GM21825 (cell line): ENCODE data around the gene DNAAF3.

ENCODE experiments used
- ATAC-seq: cut with Tn5 transposase; IDR thresholded peaks from one replicate; pipeline ENCODE4 v1.9.1; 2021; ENCODE audit warnings: mild to moderate bottlenecking, moderate library complexity; ENCODE audit not compliant: unreplicated experiment

Gene DNAAF3

DNA sequence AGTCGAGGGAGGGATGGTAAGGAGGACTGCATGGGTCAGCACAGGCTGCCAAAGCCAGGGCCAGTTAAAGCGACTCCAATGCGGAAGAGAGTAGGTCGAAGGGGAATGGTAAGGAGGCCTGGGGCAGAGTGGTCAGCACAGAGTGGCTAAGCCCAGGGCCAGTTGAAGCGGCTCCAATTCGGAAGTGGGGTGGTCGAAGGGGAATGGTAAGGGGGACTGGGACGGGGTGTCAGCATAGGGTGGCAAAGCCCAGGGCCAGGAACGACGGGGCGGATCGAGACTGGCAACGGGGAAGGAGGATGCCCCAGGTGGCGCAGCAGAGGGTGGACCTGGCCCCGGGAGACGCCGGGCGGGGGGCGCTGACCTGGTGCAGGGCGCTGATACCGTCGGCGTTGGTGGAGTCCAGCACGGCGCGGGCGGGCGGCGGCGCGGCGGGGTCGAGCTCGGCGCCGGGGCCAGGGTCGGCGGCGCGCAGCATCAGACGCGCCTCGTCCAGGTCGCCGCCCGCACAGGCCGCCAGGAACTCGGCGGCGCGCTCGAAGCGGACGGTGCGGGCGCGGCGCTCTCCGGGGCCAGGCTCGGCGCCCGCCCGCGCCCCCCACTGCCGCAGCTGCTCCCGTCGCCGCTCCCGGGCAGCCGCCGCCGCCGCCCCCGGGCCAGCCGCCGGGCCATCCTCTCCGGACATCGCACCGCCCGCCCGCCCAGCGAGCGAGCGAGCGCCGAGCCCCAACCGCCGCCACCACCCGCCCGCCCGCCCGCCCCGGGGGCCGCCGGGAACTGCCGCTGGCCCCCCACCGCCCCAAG, 49.4 kb downstream of the DNAAF3 start, which contains the start of gene PPP1R12C:
TSS of gene PPP1R12C (minus strand) at position 779 of the 804 bp plus-strand sequence. CDS start at position 685, 94 bp downstream.
- peak; percentile 14 for ATAC-seq

- no peak for ATAC-seq
Measured at GRCh38 chr19:55116232-55116858, 50.1 kb downstream of the DNAAF3 start.

DNA sequence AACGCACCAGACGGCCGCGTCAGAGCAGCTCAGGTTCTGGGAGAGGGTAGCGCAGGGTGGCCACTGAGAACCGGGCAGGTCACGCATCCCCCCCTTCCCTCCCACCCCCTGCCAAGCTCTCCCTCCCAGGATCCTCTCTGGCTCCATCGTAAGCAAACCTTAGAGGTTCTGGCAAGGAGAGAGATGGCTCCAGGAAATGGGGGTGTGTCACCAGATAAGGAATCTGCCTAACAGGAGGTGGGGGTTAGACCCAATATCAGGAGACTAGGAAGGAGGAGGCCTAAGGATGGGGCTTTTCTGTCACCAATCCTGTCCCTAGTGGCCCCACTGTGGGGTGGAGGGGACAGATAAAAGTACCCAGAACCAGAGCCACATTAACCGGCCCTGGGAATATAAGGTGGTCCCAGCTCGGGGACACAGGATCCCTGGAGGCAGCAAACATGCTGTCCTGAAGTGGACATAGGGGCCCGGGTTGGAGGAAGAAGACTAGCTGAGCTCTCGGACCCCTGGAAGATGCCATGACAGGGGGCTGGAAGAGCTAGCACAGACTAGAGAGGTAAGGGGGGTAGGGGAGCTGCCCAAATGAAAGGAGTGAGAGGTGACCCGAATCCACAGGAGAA, 50.9 kb downstream of the DNAAF3 start:
- no peak for ATAC-seq

DNA sequence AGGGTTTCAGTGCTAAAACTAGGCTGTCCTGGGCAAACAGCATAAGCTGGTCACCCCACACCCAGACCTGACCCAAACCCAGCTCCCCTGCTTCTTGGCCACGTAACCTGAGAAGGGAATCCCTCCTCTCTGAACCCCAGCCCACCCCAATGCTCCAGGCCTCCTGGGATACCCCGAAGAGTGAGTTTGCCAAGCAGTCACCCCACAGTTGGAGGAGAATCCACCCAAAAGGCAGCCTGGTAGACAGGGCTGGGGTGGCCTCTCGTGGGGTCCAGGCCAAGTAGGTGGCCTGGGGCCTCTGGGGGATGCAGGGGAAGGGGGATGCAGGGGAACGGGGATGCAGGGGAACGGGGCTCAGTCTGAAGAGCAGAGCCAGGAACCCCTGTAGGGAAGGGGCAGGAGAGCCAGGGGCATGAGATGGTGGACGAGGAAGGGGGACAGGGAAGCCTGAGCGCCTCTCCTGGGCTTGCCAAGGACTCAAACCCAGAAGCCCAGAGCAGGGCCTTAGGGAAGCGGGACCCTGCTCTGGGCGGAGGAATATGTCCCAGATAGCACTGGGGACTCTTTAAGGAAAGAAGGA, 51.8 kb downstream of the DNAAF3 start:
- ATAC-seq, result no peak

GRCh38 chr19:55113570-55114039, 52.8 kb downstream of the DNAAF3 start:
- no peak for ATAC-seq

GRCh38 chr19:55112777-55113569, 53.4 kb downstream of the DNAAF3 start:
- no peak for ATAC-seq

GRCh38 chr19:55112246-55112776, 54.1 kb downstream of the DNAAF3 start:
- ATAC-seq, result no peak

DNA sequence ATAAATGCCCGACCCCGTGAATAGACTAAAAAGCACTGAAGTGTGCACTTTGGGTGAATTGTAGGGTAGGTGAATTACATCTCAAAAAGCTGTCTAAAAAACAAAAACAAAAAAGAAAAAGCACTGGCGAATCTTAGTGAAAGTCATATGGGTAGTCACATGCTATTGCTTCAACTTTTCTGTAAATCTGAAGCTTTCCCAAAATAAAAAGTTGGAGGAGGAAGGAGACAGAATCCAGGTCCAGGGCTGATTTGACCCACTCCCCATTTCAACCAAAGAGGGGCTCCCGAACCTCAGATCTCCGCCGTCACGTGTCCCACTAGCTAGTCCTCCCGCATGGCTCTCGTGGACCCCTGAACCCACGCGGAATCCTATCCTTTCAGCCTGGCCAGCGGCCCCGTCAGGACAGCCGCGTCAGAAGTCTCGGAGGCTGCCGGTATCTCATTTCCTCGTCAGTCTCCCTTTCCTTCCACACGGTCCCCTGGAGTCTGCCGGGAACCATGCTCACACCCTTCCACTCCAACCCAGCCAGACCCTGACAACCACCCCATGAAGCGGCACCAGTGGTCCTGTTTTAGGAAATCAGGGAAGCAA, 55.1 kb downstream of the DNAAF3 start:
- ATAC-seq, result no peak

- ATAC-seq, result no peak
Measured at GRCh38 chr19:55109527-55110291, 56.7 kb downstream of the DNAAF3 start.
